HG02623 (cell line): ENCODE measurements around the gene IMMP1L.

Experiments used
- ATAC-seq: cut with Tn5 transposase; IDR thresholded peaks from one replicate; pipeline ENCODE4 v1.9.1; 2021; ENCODE audit warnings: moderate library complexity; ENCODE audit not compliant: unreplicated experiment

IMMP1L gene

GRCh38 chr11:31404614-31405013, 104.8 kb downstream of the IMMP1L start:
- ATAC-seq = no peak

GRCh38 chr11:31397239-31397834, 112.1 kb downstream of the IMMP1L start:
- ATAC-seq = no peak

GRCh38 chr11:31387379-31387778, 122.0 kb downstream of the IMMP1L start:
- ATAC-seq = no peak

GRCh38 chr11:31383116-31383515, 126.3 kb downstream of the IMMP1L start:
- ATAC-seq = no peak
